Activated T-helper 1 cell treated with Interleukin-2 at 50 U/mL for 16 hours (primary cell): Measurements from ENCODE around the gene MYT1.
"Not testable (repeated sequence)": the region's sequence is repeated elsewhere in the genome, so short reads cannot be mapped to it uniquely, and the experiment has no call there.

Experiments
- DNase-seq: peaks from one replicate; pipeline ENCODE4 v3.0.0-alpha.2; 2020; ENCODE audit warnings: low read depth

MYT1 gene

DNA sequence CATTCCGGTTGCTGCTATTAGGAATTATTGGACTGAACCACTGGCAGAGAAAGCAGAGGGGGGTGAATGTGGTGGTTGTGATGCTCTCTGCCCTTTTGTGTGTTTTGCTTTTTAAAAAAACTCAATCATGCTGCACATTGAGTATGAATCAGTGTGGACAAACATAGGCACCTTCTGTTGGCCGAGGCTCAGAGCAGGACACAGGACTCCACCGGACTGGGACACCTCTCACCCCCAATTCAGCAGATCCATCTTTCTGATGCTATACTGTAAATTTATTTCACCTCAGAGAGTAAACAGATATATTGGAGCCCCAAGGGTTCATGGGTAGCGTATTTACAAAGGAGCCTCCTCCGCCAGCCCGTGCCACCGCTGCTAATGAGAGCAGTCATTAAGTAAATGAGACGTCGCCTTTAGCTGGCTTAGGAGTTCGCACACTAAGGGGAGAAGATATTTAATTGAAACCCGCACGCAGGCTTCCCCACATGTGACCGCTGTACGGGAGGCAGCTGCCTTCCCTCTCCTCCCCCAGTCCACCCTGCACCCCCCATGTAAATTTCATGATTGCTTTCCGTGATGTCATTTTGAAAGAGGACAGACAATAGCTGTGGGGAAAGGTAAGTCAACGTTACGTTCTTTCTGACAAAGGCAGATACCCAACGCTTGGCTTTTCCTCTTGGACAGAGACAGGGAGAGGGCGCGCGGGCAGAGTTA, at the start of gene MYT1:
MYT1 (plus strand) TSS at position 330 of the 714 bp plus-strand sequence. CDS start 34,410 bp downstream, outside the sequence.
- DNase-seq = no peak

DNA sequence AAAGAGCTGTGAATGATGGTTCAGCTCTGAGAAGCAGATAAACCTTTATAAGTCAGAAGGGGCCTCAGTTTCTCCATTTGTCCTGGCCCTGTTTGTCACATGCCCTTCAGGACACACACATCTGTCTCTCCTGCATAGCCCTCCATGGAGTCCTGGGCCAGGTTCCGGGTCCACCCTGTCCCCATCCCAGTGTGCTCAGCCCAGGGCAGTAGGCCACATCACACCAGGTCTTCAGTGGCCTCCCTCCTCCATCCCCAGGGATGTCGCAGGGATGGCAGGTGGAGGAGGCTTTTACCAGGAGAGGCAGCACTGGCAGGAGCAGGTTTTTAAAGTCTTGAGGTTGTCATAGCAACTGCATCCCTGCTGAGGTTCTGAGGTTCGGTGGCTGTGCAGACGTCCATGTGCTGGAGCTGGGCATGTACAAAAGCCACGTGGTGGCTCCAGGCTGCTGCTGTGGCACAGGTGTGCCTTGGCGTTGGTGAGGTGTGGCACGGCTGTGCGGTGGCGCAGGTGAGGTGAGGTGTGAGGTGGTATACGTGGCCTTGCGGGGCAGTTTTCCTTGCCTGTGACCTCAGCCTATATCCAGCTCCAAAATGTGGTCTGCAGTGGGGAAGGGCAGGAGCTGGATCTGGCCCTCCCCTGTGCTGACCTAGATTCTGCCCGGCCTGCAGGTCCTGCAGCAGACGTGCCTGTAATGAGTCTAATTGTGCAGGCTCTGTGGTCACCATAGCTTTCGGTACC, 48.9 kb upstream of the MYT1 start:
- no peak for DNase-seq

DNA sequence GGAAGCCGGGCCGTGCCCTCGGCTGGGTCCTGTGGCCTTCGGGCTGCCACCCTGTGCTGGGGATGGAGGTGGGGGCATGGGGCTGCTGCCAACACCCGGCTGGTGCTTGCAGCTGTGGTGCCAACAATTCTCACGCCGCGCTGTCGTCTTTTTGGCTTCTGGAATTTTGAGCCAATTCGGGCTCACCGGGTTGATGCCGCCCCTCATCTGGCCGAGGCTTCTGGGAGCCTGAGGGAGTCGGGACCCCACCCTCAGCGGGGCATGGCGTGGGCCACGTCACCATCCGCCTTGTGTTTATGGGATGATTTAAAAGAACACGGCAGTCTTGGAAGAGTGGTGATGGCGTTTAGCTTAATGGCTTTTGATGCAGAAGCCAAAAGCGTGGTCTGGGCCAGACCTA, 48.2 kb upstream of the MYT1 start:
- no peak for DNase-seq

DNA sequence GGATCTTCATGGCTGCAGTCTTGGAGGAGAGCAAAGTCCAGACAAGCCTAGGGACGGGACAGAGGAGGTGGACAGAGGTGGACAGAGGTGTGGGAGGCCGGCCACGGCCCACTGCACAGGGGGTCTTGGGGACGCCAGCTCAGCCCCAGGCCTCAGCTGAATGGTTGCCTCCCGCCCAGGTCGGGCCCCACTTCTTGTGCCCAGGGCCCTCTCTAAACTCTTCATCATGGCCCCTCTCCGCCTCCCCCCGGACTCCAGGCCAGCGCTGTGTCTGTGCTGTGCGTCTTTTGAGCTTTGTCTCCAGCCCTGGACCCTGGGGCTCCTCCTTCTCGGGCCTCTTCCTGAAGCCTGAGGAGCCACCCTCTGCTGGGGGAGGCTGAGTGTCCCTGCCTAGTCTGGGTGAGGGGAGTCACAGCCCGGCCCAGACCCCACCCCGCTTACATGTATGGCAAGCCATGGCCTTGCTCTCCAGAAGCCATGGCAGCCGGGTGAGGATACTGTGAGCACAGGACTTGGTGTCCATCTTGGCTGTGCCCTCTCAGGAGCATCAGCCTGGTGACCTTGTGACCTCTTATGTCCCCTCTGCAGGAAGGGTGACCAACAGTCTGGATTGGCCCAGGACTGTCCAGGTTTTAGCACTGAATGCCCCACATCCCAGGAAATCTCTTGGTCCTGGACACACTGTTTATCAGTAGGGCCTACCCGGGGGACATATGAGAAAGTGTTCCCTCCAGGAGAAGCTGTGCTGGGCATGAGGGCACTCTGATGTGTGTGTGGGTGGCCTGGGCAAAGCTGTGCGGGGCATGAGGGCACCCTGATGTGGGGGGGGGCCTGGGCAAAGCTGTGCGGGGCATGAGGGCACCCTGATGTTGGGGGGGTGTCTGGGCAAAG, 47.5 kb upstream of the MYT1 start:
- no peak for DNase-seq

DNA sequence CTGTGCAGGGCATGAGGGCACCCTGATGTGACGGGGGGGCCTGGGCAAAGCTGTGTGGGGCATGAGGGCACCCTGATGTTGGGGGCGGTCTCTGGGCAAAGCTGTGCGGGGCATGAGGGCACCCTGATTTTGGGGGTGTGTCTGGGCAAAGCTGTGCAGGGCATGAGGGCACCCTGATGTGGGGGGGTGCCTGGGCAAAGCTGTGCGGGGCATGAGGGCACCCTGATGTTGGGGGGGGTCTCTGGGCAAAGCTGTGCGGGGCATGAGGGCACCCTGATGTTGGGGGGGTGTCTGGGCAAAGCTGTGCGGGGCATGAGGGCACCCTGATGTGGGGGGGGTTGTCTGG, 46.8 kb upstream of the MYT1 start:
- not testable (repeated sequence) for DNase-seq

DNA sequence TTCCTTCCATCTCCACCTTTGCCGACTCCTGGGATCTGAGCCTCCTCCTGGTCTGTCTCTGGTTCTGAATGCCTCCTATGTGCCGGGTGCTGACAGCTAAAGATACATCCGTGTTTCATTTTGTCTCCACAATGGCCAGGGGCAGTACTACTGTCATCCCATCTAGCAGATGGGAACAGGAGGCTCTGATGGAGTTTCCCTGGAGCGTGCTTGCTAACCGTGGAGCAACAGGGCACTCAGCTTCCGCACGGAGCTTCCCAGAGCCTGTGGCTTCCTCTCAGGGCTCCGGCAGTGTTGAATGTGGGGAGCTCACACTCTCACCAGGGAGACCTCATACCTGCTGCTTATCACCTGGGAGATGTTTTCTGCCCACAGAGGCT, 45.0 kb upstream of the MYT1 start:
- DNase-seq = no peak

DNA sequence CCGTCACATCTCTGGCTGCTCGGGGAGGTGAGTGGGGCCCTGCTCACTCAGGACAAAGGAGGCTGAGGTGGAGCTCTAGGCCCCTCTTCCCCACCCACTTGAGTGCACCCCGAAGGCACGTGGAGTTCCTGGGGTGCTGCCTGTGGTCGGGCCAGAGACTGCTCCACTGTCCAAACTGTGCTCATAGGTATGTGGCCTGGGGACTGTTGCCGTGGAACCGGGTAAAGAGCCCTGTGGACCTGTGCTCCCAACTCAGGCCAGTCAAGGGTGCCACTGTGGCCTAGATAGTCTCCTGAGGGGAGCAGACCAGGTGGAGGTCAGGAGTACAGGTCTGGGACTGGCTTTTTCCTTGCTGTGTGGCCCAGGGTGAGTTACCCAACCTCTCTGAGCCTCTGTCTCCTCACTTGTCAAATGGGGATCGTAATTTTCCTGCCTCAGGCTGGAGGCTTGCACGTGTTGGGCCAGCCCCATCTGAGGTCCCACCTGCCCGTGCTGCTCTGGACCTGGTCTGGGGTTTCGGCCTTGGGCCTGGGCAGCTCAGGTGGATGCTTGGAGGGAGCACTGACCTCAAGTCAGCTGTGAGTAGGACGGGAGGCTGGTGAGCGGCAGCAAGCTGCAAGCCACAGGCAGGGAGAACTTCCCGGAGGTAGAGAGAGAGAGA, 44.4 kb upstream of the MYT1 start:
- no peak for DNase-seq

DNA sequence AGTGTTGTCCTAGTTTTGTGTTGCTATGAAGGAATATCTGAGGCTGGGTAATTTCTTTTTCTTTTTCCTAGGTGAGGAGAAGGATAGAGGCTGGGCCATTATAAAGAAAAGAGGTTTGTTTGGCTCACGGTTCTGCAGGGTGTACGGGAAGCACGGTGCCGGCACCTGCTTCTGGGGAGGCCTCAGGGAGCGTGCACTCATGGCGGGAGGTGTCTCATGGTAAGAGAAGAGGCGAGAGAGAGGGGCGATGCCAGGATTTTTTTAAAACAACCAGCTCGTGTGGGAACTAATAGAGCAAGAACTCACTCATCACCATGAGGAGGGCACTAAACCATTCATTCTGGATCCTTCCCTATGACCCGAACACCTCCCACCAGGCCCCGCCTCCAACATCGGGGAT, 42.7 kb upstream of the MYT1 start:
- DNase-seq = no peak

DNA sequence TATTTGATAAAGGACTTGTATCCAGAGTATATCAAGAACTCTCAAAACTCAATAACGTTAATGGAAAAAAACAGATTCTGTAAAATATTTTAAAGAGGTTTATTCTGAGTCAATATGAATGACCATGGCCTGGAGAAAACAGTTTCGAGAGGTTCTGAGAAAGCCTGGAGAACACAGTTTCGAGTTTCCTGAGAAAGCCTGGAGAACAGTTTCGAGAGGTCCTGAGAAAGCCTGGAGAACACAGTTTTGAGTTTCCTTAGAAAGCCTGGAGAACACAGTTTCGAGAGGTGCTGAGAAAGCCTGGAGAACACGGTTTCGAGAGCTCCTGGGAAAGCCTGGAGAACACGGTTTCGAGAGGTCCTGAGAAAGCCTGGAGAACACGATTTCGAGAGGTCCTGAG, 41.3 kb upstream of the MYT1 start:
- not testable (repeated sequence) for DNase-seq

DNA sequence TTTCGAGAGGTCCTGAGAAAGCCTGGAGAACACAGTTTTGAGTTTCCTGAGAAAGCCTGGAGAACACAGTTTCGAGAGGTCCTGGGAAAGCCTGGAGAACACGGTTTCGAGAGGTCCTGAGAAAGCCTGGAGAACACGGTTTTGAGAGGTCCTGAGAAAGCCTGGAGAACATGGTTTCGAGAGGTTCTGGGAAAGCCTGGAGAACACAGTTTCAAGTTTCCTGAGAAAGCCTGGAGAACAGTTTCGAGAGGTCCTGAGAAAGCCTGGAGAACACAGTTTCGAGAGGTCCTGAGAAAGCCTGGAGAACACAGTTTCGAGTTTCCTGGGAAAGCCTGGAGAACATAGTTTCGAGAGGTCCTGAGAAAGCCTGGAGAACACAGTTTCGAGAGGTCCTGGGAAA, 40.7 kb upstream of the MYT1 start:
- not testable (repeated sequence) for DNase-seq

DNA sequence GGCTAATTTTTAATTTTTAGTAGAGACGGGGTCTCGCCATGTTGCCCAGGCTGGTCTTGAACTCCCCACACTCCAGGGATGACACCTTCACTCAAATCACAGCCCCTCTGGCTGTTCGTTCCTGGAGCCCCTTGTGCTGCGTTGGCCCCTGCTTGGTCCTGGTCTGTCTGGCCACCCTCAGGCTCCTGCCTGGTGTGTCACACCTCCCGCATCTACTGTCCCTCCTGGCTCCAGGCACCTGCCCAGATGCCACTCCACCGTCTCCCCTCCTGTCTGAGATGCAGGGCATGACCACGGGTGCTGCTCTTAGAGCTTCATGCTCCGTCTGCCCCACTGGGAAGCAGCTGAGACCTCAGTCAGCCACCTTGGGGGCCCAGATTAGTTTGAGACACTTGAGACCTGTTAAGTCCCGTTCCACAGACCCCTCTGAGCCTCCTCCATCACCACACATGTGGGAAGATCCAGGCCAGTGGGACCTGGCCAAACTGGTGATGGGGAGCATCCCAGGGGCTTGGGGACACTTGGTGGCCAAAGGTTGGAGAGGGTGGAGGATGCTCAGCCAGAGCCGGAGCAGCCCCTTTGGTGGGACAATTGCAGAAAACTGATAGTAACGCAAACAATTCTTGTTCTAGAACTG, 35.0 kb upstream of the MYT1 start:
- no peak for DNase-seq

DNA sequence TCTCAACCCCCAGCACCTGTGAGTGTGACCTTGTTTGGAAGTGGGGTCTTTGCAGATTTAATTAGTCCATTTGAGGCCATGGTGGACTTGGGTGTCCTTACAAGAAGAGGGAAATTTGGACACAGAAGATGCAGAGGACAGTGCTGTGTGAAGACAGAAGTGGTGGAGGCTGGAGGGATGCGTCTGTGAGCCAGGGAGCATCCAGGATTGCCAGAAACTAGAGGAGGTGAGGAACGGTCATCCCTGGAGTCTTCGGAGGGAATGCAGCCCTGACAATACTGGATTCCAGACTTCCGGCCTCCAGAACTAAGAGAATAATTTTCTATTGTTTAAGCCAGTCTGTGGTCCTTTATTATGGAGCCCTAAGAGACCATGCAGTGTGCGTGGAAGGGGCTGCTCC, 34.0 kb upstream of the MYT1 start:
- no peak for DNase-seq

DNA sequence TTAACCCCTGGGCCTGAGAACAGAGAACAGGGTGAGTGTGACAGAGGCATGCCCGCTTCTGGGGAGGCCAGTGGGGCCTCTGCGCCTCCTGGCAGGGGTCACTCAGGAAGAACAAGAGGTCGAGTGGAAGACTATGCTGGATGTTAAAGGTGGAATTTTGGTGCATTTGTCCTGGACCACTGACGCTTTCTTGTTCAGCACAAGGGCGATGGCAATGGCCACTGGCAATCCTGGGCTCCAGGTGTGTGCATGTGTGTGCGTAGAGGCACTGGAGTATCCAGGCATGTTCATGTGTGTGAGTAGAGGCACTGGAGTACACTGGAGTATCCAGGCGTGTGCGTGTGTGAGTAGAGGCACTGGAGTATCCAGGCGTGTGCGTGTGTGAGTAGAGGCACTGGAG, 33.4 kb upstream of the MYT1 start:
- DNase-seq = no peak

DNA sequence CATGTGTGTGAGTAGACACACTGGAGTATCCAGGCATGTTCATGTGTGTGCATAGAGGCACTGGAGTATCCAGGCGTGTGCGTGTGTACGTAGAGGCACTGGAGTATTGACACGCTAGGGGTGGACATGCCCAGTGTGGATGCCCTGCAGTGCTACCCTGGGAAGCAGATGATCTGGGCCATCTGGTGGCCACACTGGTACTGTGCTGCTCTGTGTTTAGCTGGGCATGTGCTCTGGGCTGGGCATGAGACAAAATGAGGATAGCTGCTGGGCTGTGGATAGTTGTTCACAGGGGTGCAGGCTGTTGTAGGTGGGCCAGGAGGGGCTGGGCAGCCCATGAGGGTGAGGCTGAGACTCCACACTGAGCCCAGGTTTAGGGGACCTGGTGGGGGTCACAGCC, 32.8 kb upstream of the MYT1 start:
- no peak for DNase-seq

DNA sequence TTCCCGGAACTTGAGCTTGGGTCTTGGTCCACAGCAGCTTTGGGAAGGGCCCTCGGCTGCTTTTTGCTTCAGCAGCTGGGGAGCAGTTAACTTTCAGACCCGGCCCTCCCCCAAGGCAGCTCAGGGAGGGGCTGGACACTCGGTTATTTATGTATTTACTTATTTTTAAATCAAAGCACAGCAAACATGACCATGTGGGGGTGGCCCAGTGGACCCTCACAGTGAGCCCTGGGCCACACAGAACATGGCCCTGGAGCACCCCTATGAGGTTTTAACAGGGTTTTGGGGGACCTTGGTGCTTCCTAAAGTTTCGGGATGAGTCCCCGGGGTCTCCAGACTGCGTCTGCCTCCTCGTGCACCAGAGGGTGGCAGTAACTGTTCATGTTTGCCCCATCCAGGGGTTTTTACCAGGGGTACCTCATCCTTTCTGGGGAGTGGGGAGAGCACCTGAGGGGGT, 30.3 kb upstream of the MYT1 start:
- DNase-seq = no peak

DNA sequence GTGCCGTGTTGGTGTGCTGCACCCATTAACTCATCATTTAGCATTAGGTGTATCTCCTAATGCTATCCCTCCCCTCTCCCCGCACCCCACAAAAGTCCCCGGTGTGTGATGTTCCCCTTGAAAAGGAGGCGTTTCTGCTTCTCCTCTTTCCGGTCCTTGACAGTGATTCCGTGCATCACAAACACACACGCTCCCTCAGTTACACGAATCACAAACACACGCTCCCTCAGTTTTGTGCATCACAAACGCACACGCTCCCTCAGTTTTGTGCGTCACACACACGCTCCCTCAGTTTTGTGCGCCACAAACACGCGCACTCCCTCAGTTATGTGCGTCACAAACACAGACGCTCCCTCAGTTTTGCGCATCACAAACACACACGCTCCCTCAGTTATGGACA, 29.5 kb upstream of the MYT1 start:
- not testable (repeated sequence) for DNase-seq

DNA sequence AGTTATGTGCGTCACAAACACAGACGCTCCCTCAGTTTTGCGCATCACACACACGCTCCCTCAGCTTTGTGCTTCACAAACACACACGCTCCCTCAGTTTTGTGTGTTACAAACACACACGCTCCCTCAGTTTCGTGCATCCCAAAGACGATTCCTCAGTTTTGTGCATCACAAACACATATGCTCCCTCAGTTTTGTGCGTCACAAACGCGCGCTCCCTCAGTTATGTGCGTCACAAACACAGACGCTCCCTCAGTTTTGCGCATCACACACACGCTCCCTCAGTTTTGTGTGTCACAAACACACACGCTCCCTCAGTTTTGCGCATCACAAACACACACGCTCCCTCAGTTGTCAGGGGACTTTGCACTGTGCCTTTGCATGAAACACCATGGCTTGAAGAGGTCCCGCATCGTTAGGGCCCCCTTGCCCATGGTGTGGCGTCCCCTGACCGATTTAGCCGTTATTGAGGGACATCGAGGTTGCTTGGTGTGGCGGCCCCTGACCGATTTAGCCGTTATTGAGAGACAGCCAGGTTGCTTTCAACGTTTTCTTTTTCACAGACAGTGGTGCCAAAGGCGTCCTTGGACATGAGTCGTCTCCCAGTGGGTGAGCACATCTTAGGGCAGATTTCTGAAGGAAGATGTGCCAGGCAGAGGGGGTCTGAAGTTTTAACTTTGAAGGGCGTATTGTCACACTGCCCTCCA, 28.1 kb upstream of the MYT1 start:
- DNase-seq = no peak

DNA sequence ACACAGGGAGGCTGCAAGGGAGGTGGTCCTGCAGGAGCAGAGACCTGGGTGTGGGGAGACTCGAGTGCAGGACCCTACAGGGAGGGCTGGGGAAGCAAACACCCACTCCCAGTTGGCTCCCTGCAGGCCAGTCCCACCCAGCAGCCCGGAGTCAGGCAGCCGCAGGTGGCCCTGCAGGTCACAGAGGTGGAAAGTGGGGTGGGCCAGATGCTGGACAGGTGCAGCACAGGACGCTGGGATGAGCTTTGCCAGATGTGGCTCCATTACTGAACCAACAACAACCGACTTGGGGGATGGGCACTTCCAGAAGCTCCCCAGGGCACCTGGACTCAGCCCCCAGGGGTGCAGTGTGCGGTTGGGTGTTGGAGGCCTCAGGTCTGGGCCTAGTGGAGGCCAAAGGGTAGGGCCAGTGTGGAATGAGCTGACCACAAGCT, 26.6 kb upstream of the MYT1 start:
- no peak for DNase-seq

DNA sequence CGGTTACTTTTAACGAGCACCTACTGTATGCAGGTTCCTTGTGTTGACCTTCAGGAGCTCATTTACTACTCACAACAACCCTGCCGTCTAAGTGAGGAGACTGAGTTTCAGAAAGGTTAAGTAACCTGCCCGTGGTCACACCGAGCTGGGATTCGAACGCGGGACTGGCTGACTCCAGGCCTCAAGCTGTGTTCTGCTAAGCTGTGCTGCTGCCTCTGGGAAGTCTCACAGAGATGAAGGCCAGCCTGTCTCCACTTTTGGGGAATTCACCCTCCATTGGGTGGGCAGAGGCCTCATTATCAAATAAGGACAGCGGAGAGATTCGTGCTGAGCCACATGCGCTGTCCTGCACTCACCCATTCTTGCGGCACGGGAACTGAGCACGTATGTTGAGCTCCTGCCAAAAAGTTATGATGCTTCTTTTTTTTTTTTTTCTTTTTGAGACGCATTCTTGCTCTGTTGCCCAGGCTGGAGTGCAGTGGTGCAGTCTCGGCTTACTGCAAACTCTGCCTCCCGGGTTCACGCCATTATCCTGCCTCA, 25.9 kb upstream of the MYT1 start:
- DNase-seq = no peak

DNA sequence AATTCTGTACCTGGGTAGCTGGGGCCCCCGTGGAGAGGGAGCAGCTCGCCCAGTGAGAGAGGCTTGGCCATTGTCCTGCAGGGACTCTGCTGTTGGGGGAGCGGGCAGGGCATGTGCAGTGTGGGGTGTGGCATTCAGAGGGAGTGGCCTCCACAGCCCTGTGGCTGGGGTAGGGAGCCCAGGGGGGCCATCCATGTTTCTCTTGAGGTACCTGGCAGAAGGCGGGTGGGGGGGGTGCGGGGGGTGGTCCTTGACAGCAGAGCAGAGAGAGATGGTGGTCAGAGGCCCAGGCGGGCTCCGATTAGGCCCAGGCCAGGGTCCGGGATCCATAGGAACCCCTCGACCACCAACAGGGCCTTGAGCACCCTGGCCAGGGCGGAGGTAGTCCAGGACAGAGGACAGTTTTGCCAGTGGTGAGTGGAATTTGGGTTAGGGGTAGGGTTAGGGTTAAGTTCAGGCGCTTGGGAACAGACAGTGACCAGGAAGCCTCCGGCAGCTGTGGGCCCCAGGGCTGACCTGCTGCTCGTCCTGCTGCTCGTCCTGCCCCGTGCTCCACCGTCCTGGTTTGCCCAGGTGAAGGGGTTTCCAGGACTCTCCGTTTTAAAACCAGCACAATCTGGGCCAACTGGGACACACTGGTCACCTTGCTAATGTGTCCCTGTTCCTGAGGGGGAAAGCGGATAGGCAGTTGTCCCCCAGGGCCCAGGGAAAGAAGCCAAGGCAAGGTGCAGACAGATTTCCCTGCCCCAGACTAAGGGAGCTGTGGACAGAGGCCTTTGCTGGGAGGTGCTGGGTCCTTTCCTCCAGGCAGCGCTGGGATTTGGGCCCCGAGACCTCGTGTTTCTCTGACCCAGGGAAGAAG, 24.8 kb upstream of the MYT1 start:
- DNase-seq = no peak
